Naive thymus-derived CD8-positive, alpha-beta T cell (primary cell): ENCODE results near the gene PAGR1. TPM values are rescaled to one million over a fixed set of nuclear protein-coding genes. Genes with fewer than 3 reads are reported as not detected.
"Not testable (repeated sequence)": the region's sequence is repeated elsewhere in the genome, so short reads cannot be mapped to it uniquely, and the experiment has no call there.

ENCODE experiments used
- ATAC-seq, 2 donors: fragments of 150-1000 bp; cut with Tn5 transposase in 1 of 2; sonication (Bioruptor Pico), chemical (Tn5 transposase) in 1 of 2; 1 replicate in 1 of 2; 2 replicates in 1 of 2; pipeline ENCODE4 v1.10.0; 2021; ENCODE audit warnings: mild to moderate bottlenecking in 2 of 2, moderate library complexity in 2 of 2
- POLR2A ChIA-PET: fragments of 350-600 bp; sonication (Branson Sonifier 250); formaldehyde crosslinking; loops from one replicate; lab custom pipeline; 2021; ENCODE audit warnings: antibody characterized with exemption; lab: Charles Lee
- DNase-seq, 10 donors: peaks; one replicate each; pipeline versions ENCODE4 v3.0.0 to v3.0.0-alpha.2; 2020 to 2022
- H3K27ac Mint-ChIP-seq, 10 donors: one replicate each; pipeline ENCODE4 v1.8.0; 2020 to 2022; ENCODE audit warnings: mild to moderate bottlenecking in 10 of 10, mixed read lengths in 10 of 10, moderate library complexity in 4 of 10, inconsistent platforms in 1 of 10
- H3K27me3 Mint-ChIP-seq, 5 donors: one replicate each; pipeline ENCODE4 v1.8.0; 2021 to 2022; ENCODE audit warnings: mixed read lengths in 5 of 5
- H3K36me3 Mint-ChIP-seq, 3 donors: one replicate each; pipeline ENCODE4 v1.8.0; 2020 to 2022; ENCODE audit warnings: mixed read lengths in 3 of 3, mild to moderate bottlenecking in 2 of 3, inconsistent platforms in 1 of 3
- H3K4me1 Mint-ChIP-seq, 4 donors: one replicate each; pipeline ENCODE4 v1.8.0; 2021 to 2022; ENCODE audit warnings: mixed read lengths in 4 of 4
- H3K4me3 Mint-ChIP-seq, 10 donors: one replicate each; pipeline ENCODE4 v1.8.0; 2020 to 2022; ENCODE audit warnings: mild to moderate bottlenecking in 10 of 10, mixed read lengths in 10 of 10, moderate library complexity in 6 of 10, inconsistent platforms in 1 of 10
- H3K9me3 Mint-ChIP-seq, 9 donors: one replicate each; pipeline ENCODE4 v1.8.0; 2020 to 2022; ENCODE audit warnings: mixed read lengths in 9 of 9, mild to moderate bottlenecking in 3 of 9, inconsistent platforms in 1 of 9, moderate library complexity in 1 of 9
- polyA plus RNA-seq, 3 donors: library from polyadenylated mRNA; unstranded; fragments of 300-500 nt; fragmentation: Illumina TruSeq; gene quantifications; one replicate each; pipeline ENCODE4 v1.2.3, GENCODE V29; 2021
- total RNA-seq, 8 experiments: library from RNA in 2 of 8; stranded (reverse) in 2 of 8; gene quantifications; one replicate each; pipeline ENCODE4 v1.2.3 and lab custom pipeline; 2021 to 2026

The PAGR1 gene
- total RNA-seq = 10 to 100 TPM; 31.3 to 35.9 TPM
- polyA plus RNA-seq = 10 to 100 TPM; 51.4 to 57.5 (median 55.5) TPM
- total RNA-seq (lab: John Stamatoyannopoulos, UW) = 9.3 to 26.9 (median 19.3) reads per million in 6 experiments

- Mint-ChIP-seq H3K27ac (peak within 1 kb of the TSS; percentile 93 to 100 (median 98)), H3K27me3 (peaks cover 0 to 1% (median 0%) of the 10 kb centered on the region in 5 donors), H3K9me3 (no peaks in the 10 kb centered on the region), H3K4me1 (peaks cover 44 to 93% (median 70%) of the 10 kb centered on the region in 4 donors), H3K4me3 (peak within 1 kb of the TSS; percentile 93 to 100 (median 96)), H3K36me3 (peaks cover 0 to 23% (median 3%) of the 10 kb centered on the region in 3 donors)
- peak; percentile 71 to 80 for ATAC-seq
- POLR2A ChIA-PET = interaction anchor here (0.6 to 9.6 kb wide), 24 partner anchors 6 to 816 kb away, joined by 3 to 204 read pairs (median 7); partner anchors contain the start of genes C16orf54, CDIPT, KCTD13 and KIF22
- peak; percentile 91 to 100 (median 99) for DNase-seq
Measured at GRCh38 chr16:29815793-29816693, at the start of gene PAGR1. Gene PAGR1 (plus strand): TSS chr16:29816152. CDS start chr16:29816526, 374 bp downstream.

- Mint-ChIP-seq H3K4me1 (peaks cover 10 to 18% (median 16%) of the 10 kb centered on the region in 4 donors), H3K27me3 (no peaks in the 10 kb centered on the region), H3K9me3 (no peaks in the 10 kb centered on the region), H3K27ac (peak overlapping the region in 1 of 10 donors; percentile 60), H3K36me3 (no peaks in the 10 kb centered on the region), H3K4me3 (no peak overlapping the region)
- DNase-seq (no peak), ATAC-seq (no peak)
- POLR2A ChIA-PET = interaction anchor here (0.7 kb wide), 1 partner anchor 9 kb away, joined by 4 read pairs; no protein-coding TSS in a partner anchor
Measured at GRCh38 chr16:29766571-29766970, 49.4 kb upstream of the PAGR1 start.

GRCh38 chr16:29767062-29767461 lies 48.9 kb upstream of the PAGR1 start:
- peak overlapping the region in 2 of 10 donors; percentile 7 to 53 for H3K27ac Mint-ChIP-seq
- H3K27me3 Mint-ChIP-seq = no peaks in the 10 kb centered on the region

GRCh38 chr16:29769507-29769906 lies 46.4 kb upstream of the PAGR1 start:
- POLR2A ChIA-PET = interaction anchor here (0.6 to 0.7 kb wide), 2 partner anchors 12 to 160 kb away, joined by 3 to 4 read pairs; no protein-coding TSS in a partner anchor
- H3K27ac Mint-ChIP-seq = peak overlapping the region in 2 of 10 donors; percentile 60 to 79
- H3K4me3 Mint-ChIP-seq = no peak overlapping the region
- no peaks in the 10 kb centered on the region for H3K27me3 Mint-ChIP-seq
- no peak for ATAC-seq
- DNase-seq = no peak
- H3K4me1 Mint-ChIP-seq = peaks cover 7 to 26% (median 20%) of the 10 kb centered on the region in 4 donors
- no peaks in the 10 kb centered on the region for H3K36me3 Mint-ChIP-seq
- no peaks in the 10 kb centered on the region for H3K9me3 Mint-ChIP-seq

More at GRCh38 chr16:29767062-29767461, 48.9 kb upstream of the PAGR1 start:
- POLR2A ChIA-PET = interaction anchor here (0.7 kb wide), 1 partner anchor 9 kb away, joined by 4 read pairs; no protein-coding TSS in a partner anchor
- DNase-seq = no peak
- no peak overlapping the region for H3K4me3 Mint-ChIP-seq
- no peaks in the 10 kb centered on the region for H3K36me3 Mint-ChIP-seq
- H3K4me1 Mint-ChIP-seq = peaks cover 10 to 18% (median 16%) of the 10 kb centered on the region in 4 donors
- H3K9me3 Mint-ChIP-seq = no peaks in the 10 kb centered on the region
- no peak for ATAC-seq

- H3K9me3 Mint-ChIP-seq = no peaks in the 10 kb centered on the region
- H3K27ac Mint-ChIP-seq = peak overlapping the region in 6 of 10 donors; percentile 3 to 79 (median 47)
- H3K27me3 Mint-ChIP-seq = no peaks in the 10 kb centered on the region
- POLR2A ChIA-PET = interaction anchor here (0.7 to 1.1 kb wide), 2 partner anchors 13 to 20 kb away, joined by 3 to 4 read pairs; partner anchors contain the start of gene KIF22
- DNase-seq (no peak), ATAC-seq (no peak)
- no peak overlapping the region for H3K4me3 Mint-ChIP-seq
- no peaks in the 10 kb centered on the region for H3K36me3 Mint-ChIP-seq
- peaks cover 4 to 30% (median 21%) of the 10 kb centered on the region in 4 donors for H3K4me1 Mint-ChIP-seq
Measured at GRCh38 chr16:29770250-29770929, 45.6 kb upstream of the PAGR1 start.

- not testable (repeated sequence) for H3K4me3 Mint-ChIP-seq, H3K36me3 Mint-ChIP-seq, DNase-seq, H3K27me3 Mint-ChIP-seq, ATAC-seq, H3K9me3 Mint-ChIP-seq
- POLR2A ChIA-PET = interaction anchor here (0.6 to 1.3 kb wide), 4 partner anchors 18 to 107 kb away, joined by 3 read pairs; partner anchors contain the start of gene KIF22
- Mint-ChIP-seq H3K27ac (peak overlapping the region in 1 of 10 donors; percentile 89), H3K4me1 (peaks cover 5 to 35% (median 20%) of the 10 kb centered on the region in 4 donors)
Measured at GRCh38 chr16:29772330-29772729, 43.6 kb upstream of the PAGR1 start.

GRCh38 chr16:29774730-29775129 lies 41.2 kb upstream of the PAGR1 start:
- ATAC-seq (no peak), DNase-seq (no peak)
- no peaks in the 10 kb centered on the region for H3K9me3 Mint-ChIP-seq
- peaks cover 5 to 52% (median 23%) of the 10 kb centered on the region in 4 donors for H3K4me1 Mint-ChIP-seq
- H3K27me3 Mint-ChIP-seq = no peaks in the 10 kb centered on the region
- peak overlapping the region in 1 of 10 donors; percentile 57 for H3K27ac Mint-ChIP-seq
- no peak overlapping the region for H3K4me3 Mint-ChIP-seq
- POLR2A ChIA-PET = interaction anchor here (0.7 to 0.8 kb wide), 2 partner anchors 15 to 35 kb away, joined by 3 to 5 read pairs; no protein-coding TSS in a partner anchor
- H3K36me3 Mint-ChIP-seq = no peaks in the 10 kb centered on the region

GRCh38 chr16:29775742-29776408 lies 40.1 kb upstream of the PAGR1 start:
- H3K27me3 Mint-ChIP-seq = no peaks in the 10 kb centered on the region
- POLR2A ChIA-PET = interaction anchor here (0.6 kb wide), 1 partner anchor 9 kb away, joined by 4 read pairs; no protein-coding TSS in a partner anchor
- no peak overlapping the region for H3K4me3 Mint-ChIP-seq
- H3K27ac Mint-ChIP-seq = peak overlapping the region in 1 of 10 donors; percentile 93
- DNase-seq (no peak), ATAC-seq (no peak)
- H3K36me3 Mint-ChIP-seq = no peaks in the 10 kb centered on the region
- H3K9me3 Mint-ChIP-seq = no peaks in the 10 kb centered on the region
- H3K4me1 Mint-ChIP-seq = peaks cover 5 to 54% (median 20%) of the 10 kb centered on the region in 4 donors

- POLR2A ChIA-PET = interaction anchor here (0.6 to 1.2 kb wide), 3 partner anchors 29 to 147 kb away, joined by 4 to 5 read pairs (median 4); partner anchors contain the start of gene C16orf54
- H3K36me3 Mint-ChIP-seq = no peaks in the 10 kb centered on the region
- no peaks in the 10 kb centered on the region for H3K27me3 Mint-ChIP-seq
- H3K4me1 Mint-ChIP-seq = peaks cover 5 to 60% (median 22%) of the 10 kb centered on the region in 4 donors
- no peak for ATAC-seq
- no peaks in the 10 kb centered on the region for H3K9me3 Mint-ChIP-seq
- peak within 1 kb of the TSS in 5 of 10 donors; percentile 41 to 74 (median 58) for H3K27ac Mint-ChIP-seq
- DNase-seq = no peak
- H3K4me3 Mint-ChIP-seq = no peak within 1 kb of the TSS
Measured at GRCh38 chr16:29777576-29778350, 38.2 kb upstream of the PAGR1 start, which contains the start of gene ZG16. Gene ZG16 (plus strand): TSS chr16:29778256. CDS start chr16:29779267, 1,011 bp downstream.

GRCh38 chr16:29779474-29779873 lies 36.5 kb upstream of the PAGR1 start:
- Mint-ChIP-seq H3K27ac (peak overlapping the region in 2 of 10 donors; percentile 2 to 64), H3K9me3 (no peaks in the 10 kb centered on the region), H3K36me3 (no peaks in the 10 kb centered on the region), H3K27me3 (no peaks in the 10 kb centered on the region), H3K4me3 (no peak overlapping the region), H3K4me1 (peaks cover 11 to 63% (median 23%) of the 10 kb centered on the region in 4 donors)
- DNase-seq = no peak
- no peak for ATAC-seq
- POLR2A ChIA-PET = interaction anchor here (0.6 to 1.1 kb wide), 2 partner anchors 11 to 1928 kb away, joined by 4 read pairs; no protein-coding TSS in a partner anchor
